Gastrocnemius medialis (tissue), 4 donors: ENCODE results near the gene GLCCI1. TPM values are rescaled to one million over a fixed set of nuclear protein-coding genes. Genes with fewer than 3 reads are reported as not detected.

Experiments
- ATAC-seq, 2 donors: fragments of 150-250 bp; one replicate each; pipeline ENCODE4 v1.9.1; 2016
- DNase-seq, 2 donors: peaks; one replicate each; pipeline ENCODE4 v3.0.0-alpha.2; 2019
- H3K27ac ChIP-seq, 4 donors: fragments of 200-600 bp; sonication (generic); 1 replicate in 1 of 4; 2 replicates in 3 of 4; pipeline ENCODE4 v1.5.1; 2016 to 2018; ENCODE audit warnings: mild to moderate bottlenecking in 2 of 4, moderate library complexity in 1 of 4
- H3K27me3 ChIP-seq, 3 donors: fragments of 200-600 bp; sonication (generic) in 2 of 3; 1 replicate in 1 of 3; 2 replicates in 2 of 3; pipeline versions ENCODE4 v1.5.1 to v1.6.0; 2016 to 2019; ENCODE audit warnings: mild to moderate bottlenecking in 1 of 3, moderate library complexity in 1 of 3
- H3K36me3 ChIP-seq, 2 donors: fragments of 200-600 bp; sonication (generic) in 1 of 2; one replicate each; pipeline ENCODE4 v1.5.1; 2017 to 2018
- H3K4me1 ChIP-seq, 2 donors: fragments of 200-600 bp; sonication (generic) in 1 of 2; one replicate each; pipeline ENCODE4 v1.5.1; 2016 to 2017; ENCODE audit warnings: mild to moderate bottlenecking in 2 of 2
- H3K4me3 ChIP-seq, 4 donors: fragments of 200-600 bp; sonication (generic) in 3 of 4; 1 replicate in 1 of 4; 2 replicates in 3 of 4; pipeline ENCODE4 v1.5.1; 2016 to 2019; ENCODE audit warnings: mild to moderate bottlenecking in 2 of 4
- H3K9me3 ChIP-seq, 3 donors: fragments of 200-600 bp; sonication (generic) in 2 of 3; 1 replicate in 1 of 3; 2 replicates in 2 of 3; pipeline ENCODE4 v1.5.1; 2016 to 2019
- POLR2A ChIP-seq, 2 donors: fragments of 450-650 bp; IDR thresholded peaks; one replicate each; pipeline ENCODE4 v1.6.1; 2017; ENCODE audit warnings: antibody characterized with exemption in 2 of 2, mild to moderate bottlenecking in 2 of 2, moderate library complexity in 2 of 2
- in situ Hi-C, 4 donors: fragments of 200-750 bp; cut with MboI; loops; one replicate each; pipeline versions ENCODE4 v1.15.0 to v1.8.0; 2017; ENCODE audit warnings: low sequenced_read_pairs in 4 of 4
- intact Hi-C: fragments of 100-400 bp; cut with DNase I; formaldehyde crosslinking; loops from one replicate; pipeline ENCODE4 v1.15.1; 2023; ENCODE audit warnings: low total_unique reads
- total RNA-seq, 4 donors: library from RNA; depleted of rRNA; stranded (reverse); fragments of >200 nt; gene quantifications; one replicate each; pipeline versions ENCODE4 v1.1.0 to v1.2.3, GENCODE V29; 2016
- TF ChIP-seq, protein P1 (sequence below), 5 experiments: fragments of 450-650 bp in 3 of 5; fragments of 200-600 bp in 2 of 5; sonication (generic) in 2 of 5; IDR thresholded peaks in 4 of 5; conservative IDR thresholded peaks in 1 of 5; 1 replicate in 4 of 5; 2 replicates in 1 of 5; pipeline ENCODE4 v1.5.1; 2016 to 2019; ENCODE audit warnings: antibody characterized with exemption in 5 of 5, mild to moderate bottlenecking in 3 of 5, moderate library complexity in 3 of 5

GLCCI1 gene
- total RNA-seq, 4 donors from 2014 or later: 1.2 to 6.1 (median 2.6) TPM

GRCh38 chr7:8125680-8126444 is 157.3 kb downstream of the GLCCI1 start:
- TF ChIP-seq, protein P1, sequence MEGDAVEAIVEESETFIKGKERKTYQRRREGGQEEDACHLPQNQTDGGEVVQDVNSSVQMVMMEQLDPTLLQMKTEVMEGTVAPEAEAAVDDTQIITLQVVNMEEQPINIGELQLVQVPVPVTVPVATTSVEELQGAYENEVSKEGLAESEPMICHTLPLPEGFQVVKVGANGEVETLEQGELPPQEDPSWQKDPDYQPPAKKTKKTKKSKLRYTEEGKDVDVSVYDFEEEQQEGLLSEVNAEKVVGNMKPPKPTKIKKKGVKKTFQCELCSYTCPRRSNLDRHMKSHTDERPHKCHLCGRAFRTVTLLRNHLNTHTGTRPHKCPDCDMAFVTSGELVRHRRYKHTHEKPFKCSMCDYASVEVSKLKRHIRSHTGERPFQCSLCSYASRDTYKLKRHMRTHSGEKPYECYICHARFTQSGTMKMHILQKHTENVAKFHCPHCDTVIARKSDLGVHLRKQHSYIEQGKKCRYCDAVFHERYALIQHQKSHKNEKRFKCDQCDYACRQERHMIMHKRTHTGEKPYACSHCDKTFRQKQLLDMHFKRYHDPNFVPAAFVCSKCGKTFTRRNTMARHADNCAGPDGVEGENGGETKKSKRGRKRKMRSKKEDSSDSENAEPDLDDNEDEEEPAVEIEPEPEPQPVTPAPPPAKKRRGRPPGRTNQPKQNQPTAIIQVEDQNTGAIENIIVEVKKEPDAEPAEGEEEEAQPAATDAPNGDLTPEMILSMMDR (IDR thresholded peaks at IDR 0.05 in 4 of 5, conservative IDR thresholded peaks at IDR 0.05 in 1 of 5): no peak
- no peak for TF ChIP-seq POLR2A (IDR thresholded peaks at IDR 0.05)
- no peaks in the 10 kb centered on the region for H3K27me3 ChIP-seq
- intact Hi-C loops: no loop called here
- H3K27ac ChIP-seq: no peak overlapping the region
- no peak overlapping the region for H3K4me3 ChIP-seq
- ATAC-seq (no peak), DNase-seq (no peak)
- in situ Hi-C loops: no loop called here
- no peaks in the 10 kb centered on the region for H3K4me1 ChIP-seq
- no peaks in the 10 kb centered on the region for H3K9me3 ChIP-seq
- H3K36me3 ChIP-seq: no peaks in the 10 kb centered on the region

GRCh38 chr7:8126601-8127167 is 158.1 kb downstream of the GLCCI1 start:
- Histone ChIP-seq H3K4me3 (no peak overlapping the region), H3K9me3 (no peaks in the 10 kb centered on the region), H3K36me3 (no peaks in the 10 kb centered on the region), H3K27ac (no peak overlapping the region), H3K27me3 (no peaks in the 10 kb centered on the region), H3K4me1 (no peaks in the 10 kb centered on the region)
- intact Hi-C loops: no loop called here
- DNase-seq (no peak), ATAC-seq (no peak)
- TF ChIP-seq, protein P1 (IDR thresholded peaks at IDR 0.05 in 4 of 5, conservative IDR thresholded peaks at IDR 0.05 in 1 of 5): no peak
- no peak for TF ChIP-seq POLR2A (IDR thresholded peaks at IDR 0.05)
- in situ Hi-C loops: no loop called here

GRCh38 chr7:8128449-8129317 is 160.1 kb downstream of the GLCCI1 start:
- DNase-seq: no peak
- intact Hi-C loops (no loop called here), in situ Hi-C loops (no loop called here)
- H3K4me3 ChIP-seq: no peak overlapping the region
- no peak for TF ChIP-seq POLR2A (IDR thresholded peaks at IDR 0.05)
- TF ChIP-seq, protein P1 (IDR thresholded peaks at IDR 0.05 in 4 of 5, conservative IDR thresholded peaks at IDR 0.05 in 1 of 5): no peak
- no peaks in the 10 kb centered on the region for H3K27me3 ChIP-seq
- ATAC-seq: no peak
- H3K4me1 ChIP-seq: no peaks in the 10 kb centered on the region
- H3K9me3 ChIP-seq: no peaks in the 10 kb centered on the region
- no peak overlapping the region for H3K27ac ChIP-seq
- no peaks in the 10 kb centered on the region for H3K36me3 ChIP-seq

- intact Hi-C loops (no loop called here), in situ Hi-C loops (no loop called here)
- no peak for DNase-seq
- TF ChIP-seq, protein P1 (IDR thresholded peaks at IDR 0.05 in 4 of 5, conservative IDR thresholded peaks at IDR 0.05 in 1 of 5): no peak
- TF ChIP-seq POLR2A (IDR thresholded peaks at IDR 0.05): no peak
- Histone ChIP-seq H3K9me3 (no peaks in the 10 kb centered on the region), H3K4me3 (no peak overlapping the region), H3K27me3 (no peaks in the 10 kb centered on the region), H3K36me3 (no peaks in the 10 kb centered on the region), H3K27ac (no peak overlapping the region), H3K4me1 (no peaks in the 10 kb centered on the region)
- ATAC-seq: no peak
These were observed 160.7 kb downstream of the GLCCI1 start for GRCh38 chr7:8129318-8129659.
